MM.1S (cell line): ENCODE results near the gene ZNF557.

Experiments
- DNase-seq: peaks from one replicate; pipeline ENCODE4 v3.0.0-alpha.2; 2015
- H2AFZ ChIP-seq: fragments of 300-600 bp; sonication (generic); 2 replicates; pipeline ENCODE4 v1.6.0; 2016; ENCODE audit warnings: antibody characterized with exemption, low read length
- H3F3A ChIP-seq: fragments of 300-600 bp; sonication (generic); 2 replicates; pipeline ENCODE4 v1.6.1; 2016; ENCODE audit warnings: mild to moderate bottlenecking, antibody characterized with exemption, low read length, moderate library complexity, mixed read lengths; ENCODE audit not compliant: insufficient read depth
- H3K27ac ChIP-seq: fragments of 300-600 bp; sonication (generic); 2 replicates; pipeline ENCODE4 v1.5.1; 2016; ENCODE audit warnings: mild to moderate bottlenecking, low read length
- H3K27me3 ChIP-seq: fragments of 300-600 bp; sonication (generic); replicated peaks from 2 replicates; pipeline ENCODE4 v1.6.0; 2016; ENCODE audit warnings: low read length; ENCODE audit not compliant: insufficient read depth
- H3K36me3 ChIP-seq: fragments of 300-600 bp; sonication (generic); replicated peaks from 2 replicates; pipeline ENCODE4 v1.6.1; 2016; ENCODE audit warnings: mild to moderate bottlenecking, low read length, mixed read lengths; ENCODE audit not compliant: insufficient read depth
- H3K4me1 ChIP-seq: fragments of 300-600 bp; sonication (generic); 2 replicates; pipeline ENCODE4 v1.6.1; 2016; ENCODE audit warnings: low read length, mixed read lengths
- H3K4me2 ChIP-seq: fragments of 300-600 bp; sonication (generic); 2 replicates; pipeline ENCODE4 v1.6.0; 2016; ENCODE audit warnings: low read depth, low read length
- H3K4me3 ChIP-seq: fragments of 300-600 bp; sonication (generic); 2 replicates; pipeline ENCODE4 v1.5.1; 2016; ENCODE audit warnings: low read length, mixed read lengths
- H3K79me2 ChIP-seq: fragments of 300-600 bp; sonication (generic); 2 replicates; pipeline ENCODE4 v1.6.1; 2016; ENCODE audit warnings: mixed run types, low read length, mixed read lengths
- H3K9ac ChIP-seq: fragments of 300-600 bp; sonication (generic); 2 replicates; pipeline ENCODE4 v1.6.1; 2016; ENCODE audit warnings: low read length, mixed read lengths
- H3K9me2 ChIP-seq: fragments of 300-600 bp; sonication (generic); replicated peaks from 2 replicates; pipeline ENCODE4 v1.6.1; 2016; ENCODE audit warnings: mild to moderate bottlenecking, low read length, mixed read lengths; ENCODE audit not compliant: insufficient read depth
- H3K9me3 ChIP-seq: fragments of 300-600 bp; sonication (generic); replicated peaks from 2 replicates; pipeline ENCODE4 v1.6.1; 2016; ENCODE audit warnings: mild to moderate bottlenecking, low read length, mixed read lengths; ENCODE audit not compliant: insufficient read depth
- H4K20me1 ChIP-seq: fragments of 300-600 bp; sonication (generic); 2 replicates; pipeline ENCODE4 v1.6.1; 2016; ENCODE audit warnings: mild to moderate bottlenecking, low read length, moderate library complexity, mixed read lengths; ENCODE audit not compliant: insufficient read depth
- EZH2 ChIP-seq: fragments of 300-600 bp; sonication (generic); optimal IDR thresholded peaks from 2 replicates; pipeline ENCODE3; 2017; ENCODE audit warnings: low read depth, mild to moderate bottlenecking, antibody characterized with exemption, low read length, mixed read lengths
- EZH2phosphoT487 ChIP-seq: fragments of 300-600 bp; sonication (generic); IDR thresholded peaks from 2 replicates; pipeline ENCODE4 v1.6.1; 2018; ENCODE audit warnings: antibody characterized with exemption, low read length
- TF ChIP-seq, protein P1 (sequence below): fragments of 300-600 bp; sonication (generic); IDR thresholded peaks from 2 replicates; pipeline ENCODE4 v1.5.1; 2016; ENCODE audit warnings: antibody characterized with exemption, low read length, mixed read lengths

Gene ZNF557

DNA sequence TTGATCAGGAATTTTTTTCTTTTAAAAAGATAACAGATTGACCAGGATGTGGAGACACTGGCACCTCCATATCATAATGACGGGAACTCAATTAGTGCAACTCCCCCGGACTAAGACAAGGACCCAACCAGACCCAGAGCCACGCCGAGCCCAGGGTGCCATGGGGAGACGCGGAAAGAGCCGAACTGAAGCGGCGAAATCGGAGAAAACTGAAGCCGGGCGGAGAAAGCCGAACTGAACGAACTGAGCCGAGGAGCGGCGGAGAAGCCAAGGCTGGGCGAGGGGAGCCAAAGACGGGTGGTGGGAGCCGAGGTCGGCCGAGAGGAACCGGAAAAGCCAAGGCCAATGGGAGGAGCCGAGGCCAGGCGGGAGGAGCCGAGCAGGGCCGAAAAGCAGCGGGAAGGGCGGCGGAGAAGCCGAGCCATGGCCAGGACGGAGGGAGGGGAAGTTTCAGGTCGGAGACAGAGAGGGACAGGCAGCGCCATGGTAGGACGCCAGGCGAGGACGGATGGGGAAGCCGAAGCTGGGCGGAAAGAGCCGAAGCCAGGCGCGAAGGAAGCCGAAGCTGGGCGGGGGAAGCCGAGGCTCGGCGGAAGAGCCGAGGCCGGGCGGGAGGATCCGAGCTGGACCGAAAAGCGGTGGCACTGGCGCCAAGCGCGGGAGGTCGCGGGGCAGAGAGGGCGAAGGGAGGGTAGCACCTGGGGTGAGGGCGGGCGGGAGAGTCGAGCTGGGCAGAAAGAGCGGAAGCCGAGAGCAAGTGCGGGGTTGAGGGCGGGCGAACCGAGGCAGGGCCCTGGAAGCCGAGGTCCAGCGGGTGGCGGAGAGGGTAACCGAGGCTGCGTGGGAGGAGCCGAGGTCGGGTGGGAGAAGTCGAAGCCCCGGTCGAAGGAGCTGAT is 29.4 kb downstream of the ZNF557 start:
- DNase-seq: peak; percentile 95
- no peaks in the 10 kb centered on the region for H4K20me1 ChIP-seq
- no peaks in the 10 kb centered on the region for H3K27me3 ChIP-seq
- TF ChIP-seq EZH2: no peak
- no peak for TF ChIP-seq EZH2phosphoT487
- TF ChIP-seq, protein P1, sequence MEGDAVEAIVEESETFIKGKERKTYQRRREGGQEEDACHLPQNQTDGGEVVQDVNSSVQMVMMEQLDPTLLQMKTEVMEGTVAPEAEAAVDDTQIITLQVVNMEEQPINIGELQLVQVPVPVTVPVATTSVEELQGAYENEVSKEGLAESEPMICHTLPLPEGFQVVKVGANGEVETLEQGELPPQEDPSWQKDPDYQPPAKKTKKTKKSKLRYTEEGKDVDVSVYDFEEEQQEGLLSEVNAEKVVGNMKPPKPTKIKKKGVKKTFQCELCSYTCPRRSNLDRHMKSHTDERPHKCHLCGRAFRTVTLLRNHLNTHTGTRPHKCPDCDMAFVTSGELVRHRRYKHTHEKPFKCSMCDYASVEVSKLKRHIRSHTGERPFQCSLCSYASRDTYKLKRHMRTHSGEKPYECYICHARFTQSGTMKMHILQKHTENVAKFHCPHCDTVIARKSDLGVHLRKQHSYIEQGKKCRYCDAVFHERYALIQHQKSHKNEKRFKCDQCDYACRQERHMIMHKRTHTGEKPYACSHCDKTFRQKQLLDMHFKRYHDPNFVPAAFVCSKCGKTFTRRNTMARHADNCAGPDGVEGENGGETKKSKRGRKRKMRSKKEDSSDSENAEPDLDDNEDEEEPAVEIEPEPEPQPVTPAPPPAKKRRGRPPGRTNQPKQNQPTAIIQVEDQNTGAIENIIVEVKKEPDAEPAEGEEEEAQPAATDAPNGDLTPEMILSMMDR: no peak
- H3K27ac ChIP-seq: peak overlapping the region; percentile 74
- H2AFZ ChIP-seq: peak overlapping the region; percentile 67
- H3K9ac ChIP-seq: peak overlapping the region; percentile 77
- H3K9me2 ChIP-seq: no peaks in the 10 kb centered on the region
- H3K4me2 ChIP-seq: peak overlapping the region; percentile 61
- no peaks in the 10 kb centered on the region for H3K36me3 ChIP-seq
- H3K4me3 ChIP-seq: peak overlapping the region; percentile 70
- H3K9me3 ChIP-seq: no peaks in the 10 kb centered on the region
- H3K79me2 ChIP-seq: no peaks in the 10 kb centered on the region
- 0 out of 2 replicates have a peak, but pooled peaks cover 13% of the 10 kb centered on the region for H3F3A ChIP-seq
- peaks cover 10% of the 10 kb centered on the region; the same call in 1 of the 2 replicates for H3K4me1 ChIP-seq

DNA sequence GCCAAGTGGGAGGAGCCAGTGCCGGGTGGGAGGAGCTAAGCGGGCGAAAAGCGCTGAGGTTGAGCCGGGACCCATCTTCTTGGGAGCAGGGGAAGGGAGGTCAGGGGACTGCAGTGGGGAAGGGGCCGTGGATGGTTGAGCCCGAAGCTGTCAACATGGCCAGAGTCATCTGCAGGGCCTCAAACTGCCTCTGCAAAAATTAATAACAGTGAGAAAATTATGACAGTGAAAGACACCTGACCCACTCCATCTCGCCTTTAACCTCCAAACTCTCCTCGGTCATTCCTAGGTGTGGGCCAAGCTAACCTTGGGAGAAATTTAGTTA is 30.1 kb downstream of the ZNF557 start:
- Histone ChIP-seq H4K20me1 (no peaks in the 10 kb centered on the region), H3K4me1 (peaks cover 10% of the 10 kb centered on the region; the same call in 1 of the 2 replicates), H3K27ac (peak overlapping the region; percentile 74; the same call in 1 of the 2 replicates), H3K4me2 (peak overlapping the region; percentile 61), H3K79me2 (no peaks in the 10 kb centered on the region), H3K36me3 (no peaks in the 10 kb centered on the region), H3K27me3 (no peaks in the 10 kb centered on the region), H3F3A (0 out of 2 replicates have a peak, but pooled peaks cover 13% of the 10 kb centered on the region), H3K9me2 (no peaks in the 10 kb centered on the region), H3K9me3 (no peaks in the 10 kb centered on the region), H3K9ac (peak overlapping the region; percentile 77), H3K4me3 (peak overlapping the region; percentile 70), H2AFZ (peak overlapping the region; percentile 67)
- DNase-seq: no peak
- TF ChIP-seq, protein P1: no peak
- no peak for TF ChIP-seq EZH2phosphoT487
- TF ChIP-seq EZH2: no peak

DNA sequence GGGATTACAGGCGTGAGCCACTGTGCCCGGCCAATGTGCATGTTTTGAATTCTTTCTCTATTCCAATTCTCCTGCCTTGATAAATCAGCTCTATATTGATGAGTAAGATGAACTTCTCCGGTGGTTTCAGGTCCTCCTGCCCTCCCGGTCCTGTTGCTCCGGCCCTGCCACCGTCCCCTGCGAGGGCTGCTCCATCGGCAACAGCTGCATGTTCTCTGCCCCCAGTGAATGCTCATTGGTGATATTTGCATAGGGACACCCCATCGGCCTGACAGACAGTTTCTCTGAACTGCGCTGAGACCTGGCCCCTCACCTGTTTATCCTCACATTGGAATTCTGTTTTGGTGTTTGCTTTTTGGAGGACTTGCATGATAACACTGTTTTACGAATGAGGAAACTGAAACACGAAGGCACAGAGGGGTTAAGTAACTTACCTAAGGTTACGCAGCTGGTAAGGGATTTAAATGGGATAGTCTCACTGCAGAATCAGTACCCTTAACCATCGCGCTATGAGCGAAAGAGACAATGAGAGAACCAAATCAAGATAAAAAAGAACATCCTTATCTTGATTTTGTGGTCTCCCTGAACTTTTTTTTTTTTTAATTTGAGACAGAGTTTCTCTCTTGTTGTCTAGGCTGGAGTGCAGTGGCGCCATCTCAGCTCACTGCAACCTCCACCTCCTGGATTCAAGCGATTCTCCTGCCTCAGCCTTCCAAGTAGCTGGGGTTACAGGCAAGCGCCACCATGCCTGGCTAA is 32.2 kb downstream of the ZNF557 start:
- peak overlapping the region; percentile 4; the same call in 1 of the 2 replicates for H3K4me2 ChIP-seq
- H3K27ac ChIP-seq: no peak overlapping the region
- TF ChIP-seq, protein P1: no peak
- TF ChIP-seq EZH2phosphoT487 (no peak), EZH2 (no peak)
- no peaks in the 10 kb centered on the region for H3K79me2 ChIP-seq
- peaks cover 10% of the 10 kb centered on the region; the same call in 1 of the 2 replicates for H3K4me1 ChIP-seq
- 0 out of 2 replicates have a peak, but pooled peaks cover 13% of the 10 kb centered on the region for H3F3A ChIP-seq
- DNase-seq: no peak
- H2AFZ ChIP-seq: no peak overlapping the region
- H3K36me3 ChIP-seq: no peaks in the 10 kb centered on the region
- no peak overlapping the region for H3K9ac ChIP-seq
- no peaks in the 10 kb centered on the region for H4K20me1 ChIP-seq
- no peaks in the 10 kb centered on the region for H3K9me3 ChIP-seq
- H3K9me2 ChIP-seq: no peaks in the 10 kb centered on the region
- H3K27me3 ChIP-seq: no peaks in the 10 kb centered on the region; the same call in 1 of the 2 replicates
- no peak overlapping the region for H3K4me3 ChIP-seq
